ENCODE data around the gene SLC9A5.

The SLC9A5 gene

GRCh38 chr16:67248401-67249177 is at the start of gene SLC9A5:
TSS of gene SLC9A5 (plus strand) at chr16:67248979. CDS start at chr16:67249015, 36 bp downstream.
- Histone ChIP-seq H3K4me3 (replicated peaks; ENCODE audit: low read depth, low read length) (peak within 1 kb of the TSS; percentile 51), H3K36me3 (ENCODE audit: control insufficient read depth, insufficient read depth, low read length) (no peaks in the 10 kb centered on the region; the same call in 1 of the 2 replicates), H3K27me3 (replicated peaks; ENCODE audit: control insufficient read depth, insufficient read depth, low read length) (no peaks in the 10 kb centered on the region)
- peak; percentile 69 for DNase-seq (ENCODE audit: extremely low read depth, insufficient read length)
- no peak for TF ChIP-seq CTCF (IDR thresholded peaks at IDR 0.05; ENCODE audit: insufficient read depth, low read length, poor library complexity, severe bottlenecking)

GRCh38 chr16:67199011-67199807 is 49.6 kb upstream of the SLC9A5 start, which contains the start of gene ELMO3:
TSS of gene ELMO3 (plus strand) at chr16:67199131. CDS start at chr16:67199327, 196 bp downstream.
- no peak for TF ChIP-seq CTCF (IDR thresholded peaks at IDR 0.05; ENCODE audit: insufficient read depth, low read length, poor library complexity, severe bottlenecking)
- DNase-seq (ENCODE audit: extremely low read depth, insufficient read length): no peak
- Histone ChIP-seq H3K27me3 (replicated peaks; ENCODE audit: control insufficient read depth, insufficient read depth, low read length) (no peaks in the 10 kb centered on the region), H3K4me3 (replicated peaks; ENCODE audit: low read depth, low read length) (no peak within 1 kb of the TSS), H3K36me3 (ENCODE audit: control insufficient read depth, insufficient read depth, low read length) (peaks cover 71% of the 10 kb centered on the region)

- Histone ChIP-seq H3K27me3 (replicated peaks; ENCODE audit: control insufficient read depth, insufficient read depth, low read length) (no peaks in the 10 kb centered on the region), H3K4me3 (replicated peaks; ENCODE audit: low read depth, low read length) (no peak overlapping the region), H3K36me3 (ENCODE audit: control insufficient read depth, insufficient read depth, low read length) (peaks cover 67% of the 10 kb centered on the region)
- DNase-seq (ENCODE audit: extremely low read depth, insufficient read length): no peak
- TF ChIP-seq CTCF (IDR thresholded peaks at IDR 0.05; ENCODE audit: insufficient read depth, low read length, poor library complexity, severe bottlenecking): peak; percentile 2
Measured at GRCh38 chr16:67199808-67200198, 49.0 kb upstream of the SLC9A5 start.

- no peak for TF ChIP-seq CTCF (IDR thresholded peaks at IDR 0.05; ENCODE audit: insufficient read depth, low read length, poor library complexity, severe bottlenecking)
- no peak for DNase-seq (ENCODE audit: extremely low read depth, insufficient read length)
- Histone ChIP-seq H3K27me3 (replicated peaks; ENCODE audit: control insufficient read depth, insufficient read depth, low read length) (no peaks in the 10 kb centered on the region), H3K36me3 (ENCODE audit: control insufficient read depth, insufficient read depth, low read length) (peaks cover 64% of the 10 kb centered on the region), H3K4me3 (replicated peaks; ENCODE audit: low read depth, low read length) (no peak overlapping the region)
Measured at GRCh38 chr16:67200491-67200890, 48.3 kb upstream of the SLC9A5 start.

GRCh38 chr16:67201411-67202345 is 47.1 kb upstream of the SLC9A5 start:
- no peak for TF ChIP-seq CTCF (IDR thresholded peaks at IDR 0.05; ENCODE audit: insufficient read depth, low read length, poor library complexity, severe bottlenecking)
- Histone ChIP-seq H3K4me3 (replicated peaks; ENCODE audit: low read depth, low read length) (no peak overlapping the region), H3K36me3 (ENCODE audit: control insufficient read depth, insufficient read depth, low read length) (peaks cover 56% of the 10 kb centered on the region), H3K27me3 (replicated peaks; ENCODE audit: control insufficient read depth, insufficient read depth, low read length) (no peaks in the 10 kb centered on the region)
- DNase-seq (ENCODE audit: extremely low read depth, insufficient read length): no peak

Data from GM06990 (cell line).